H1 (cell line): ENCODE data around the gene MYH11. TPM values are rescaled to one million over a fixed set of nuclear protein-coding genes. Genes with fewer than 3 reads are reported as not detected.

Experiments used
- CTCF ChIA-PET: fragments of 300-600 bp; sonication (Branson Sonifier 250); formaldehyde crosslinking; loops from one replicate; lab custom pipeline; 2021; ENCODE audit not compliant: partially characterized antibody; lab: Charles Lee
- POLR2A ChIA-PET: fragments of 300-600 bp; sonication (Branson Sonifier 250); formaldehyde crosslinking; loops from one replicate; lab custom pipeline; 2021; ENCODE audit warnings: inconsistent platforms; ENCODE audit not compliant: partially characterized antibody; lab: Charles Lee
- DNase-seq, 2 experiments: peaks; one replicate each; pipeline versions ENCODE4 v3.0.0 to v3.0.0-alpha.2; 2010 to 2022; ENCODE audit warnings: low spot score in 2 of 2, low read depth in 1 of 2, mixed read lengths in 1 of 2
- FAIRE-seq: peaks from 2 replicates; lab custom pipeline; 2011; peaks lifted over from hg19 to GRCh38; lab: Jason Lieb, UNC
- H2AFZ ChIP-seq: 2 replicates; pipeline ENCODE4 v1.8.1; 2012; ENCODE audit warnings: low read length, inconsistent platforms
- H2AK5ac ChIP-seq: 2 replicates; pipeline ENCODE4 v1.6.1; 2013; ENCODE audit warnings: low read depth, low read length
- H2BK120ac ChIP-seq: replicated peaks from 2 replicates; pipeline ENCODE3; 2013; ENCODE audit warnings: low read depth, low read length, inconsistent platforms
- H2BK12ac ChIP-seq: 2 replicates; pipeline ENCODE4 v1.6.1; 2013; ENCODE audit warnings: low read depth, low read length
- H2BK15ac ChIP-seq: 2 replicates; pipeline ENCODE4 v1.6.1; 2013; ENCODE audit warnings: low read length
- H2BK20ac ChIP-seq: 2 replicates; pipeline ENCODE4 v1.6.1; 2013; ENCODE audit warnings: low read length
- H2BK5ac ChIP-seq: 2 replicates; pipeline ENCODE4 v1.6.1; 2013; ENCODE audit warnings: low read depth, low read length
- H3K14ac ChIP-seq: 2 replicates; pipeline ENCODE4 v1.6.1; 2013; ENCODE audit warnings: inconsistent platforms; ENCODE audit not compliant: insufficient read length
- H3K18ac ChIP-seq: 2 replicates; pipeline ENCODE4 v1.6.1; 2013; ENCODE audit warnings: low read length; ENCODE audit errors: extremely low read depth
- H3K23ac ChIP-seq: 2 replicates; pipeline ENCODE4 v1.6.1; 2013; ENCODE audit warnings: inconsistent platforms; ENCODE audit not compliant: insufficient read length
- H3K23me2 ChIP-seq: 2 replicates; pipeline ENCODE4 v1.6.1; 2013; ENCODE audit warnings: low read depth, low read length
- H3K27ac ChIP-seq: 2 replicates; pipeline ENCODE4 v1.6.1; 2011; ENCODE audit warnings: low read depth, low read length, inconsistent platforms
- H3K27me3 ChIP-seq, 4 experiments: replicated peaks in 1 of 4; 1 replicate in 1 of 4; 2 replicates in 3 of 4; pipeline versions ENCODE4 v1.6.1 to v1.8.1; 2011 to 2013; ENCODE audit warnings: low read length in 3 of 4, mild to moderate bottlenecking in 3 of 4, inconsistent platforms in 2 of 4, mixed read lengths in 2 of 4, moderate library complexity in 1 of 4; ENCODE audit not compliant: control insufficient read depth in 3 of 4, insufficient read depth in 3 of 4; ENCODE audit errors: extremely low read depth in 1 of 4
- H3K36me3 ChIP-seq, 4 experiments: 2 replicates each; pipeline versions ENCODE4 v1.6.1 to v1.8.1; 2011 to 2013; ENCODE audit warnings: mild to moderate bottlenecking in 4 of 4, low read length in 3 of 4, moderate library complexity in 2 of 4, control low read depth in 1 of 4, inconsistent platforms in 1 of 4; ENCODE audit not compliant: insufficient read depth in 4 of 4, control insufficient read depth in 2 of 4
- H3K4ac ChIP-seq: replicated peaks from 2 replicates; pipeline ENCODE3; 2013; ENCODE audit warnings: low read length, low read depth, mixed read lengths, inconsistent platforms; ENCODE audit not compliant: insufficient read length
- H3K4me1 ChIP-seq, 4 experiments: replicated peaks in 1 of 4; 1 replicate in 1 of 4; 2 replicates in 3 of 4; pipeline versions ENCODE4 v1.6.1 to v1.8.1; 2011 to 2013; ENCODE audit warnings: low read length in 3 of 4, inconsistent platforms in 2 of 4, mixed read lengths in 1 of 4; ENCODE audit not compliant: insufficient read depth in 4 of 4, control insufficient read depth in 3 of 4
- H3K4me2 ChIP-seq, 2 experiments: 2 replicates each; pipeline versions ENCODE4 v1.6.1 to v1.8.1; 2011 to 2013; ENCODE audit warnings: low read depth in 2 of 2, low read length in 2 of 2, control low read depth in 1 of 2, inconsistent platforms in 1 of 2, mild to moderate bottlenecking in 1 of 2; ENCODE audit not compliant: insufficient read depth in 1 of 2
- H3K4me3 ChIP-seq, 4 experiments: fragments of 200-600, 300-600 bp in 1 of 4; sonication (generic), shearing (Covaris generic), sonication (Bioruptor Twin) in 1 of 4; 2 replicates each; pipeline versions ENCODE4 v1.5.1 to v1.8.1; 2011 to 2016; ENCODE audit warnings: low read length in 4 of 4, low read depth in 3 of 4, control low read depth in 2 of 4, inconsistent platforms in 2 of 4, mild to moderate bottlenecking in 2 of 4, mixed read lengths in 1 of 4, moderate library complexity in 1 of 4; ENCODE audit not compliant: insufficient read depth in 2 of 4; ENCODE audit errors: extremely low read depth in 1 of 4
- H3K56ac ChIP-seq: replicated peaks from 2 replicates; pipeline ENCODE3; 2013; ENCODE audit warnings: low read depth, mild to moderate bottlenecking, mixed read lengths, low read length, inconsistent platforms; ENCODE audit not compliant: insufficient read length
- H3K79me1 ChIP-seq: 2 replicates; pipeline ENCODE4 v1.6.1; 2013; ENCODE audit warnings: low read depth, low read length, control low read depth
- H3K79me2 ChIP-seq, 2 experiments: 2 replicates each; pipeline versions ENCODE4 v1.6.1 to v1.8.1; 2012 to 2013; ENCODE audit warnings: low read length in 2 of 2, mild to moderate bottlenecking in 2 of 2, inconsistent platforms in 1 of 2; ENCODE audit not compliant: insufficient read depth in 2 of 2, control insufficient read depth in 1 of 2
- H3K9ac ChIP-seq, 4 experiments: replicated peaks in 1 of 4; 1 replicate in 1 of 4; 2 replicates in 3 of 4; pipeline versions ENCODE4 v1.6.1 to v1.8.1; 2011 to 2013; ENCODE audit warnings: low read depth in 3 of 4, low read length in 3 of 4, control low read depth in 2 of 4, mild to moderate bottlenecking in 2 of 4, moderate library complexity in 2 of 4, inconsistent platforms in 1 of 4; ENCODE audit errors: extremely low read depth in 1 of 4
- H3K9me3 ChIP-seq, 2 experiments: 2 replicates each; pipeline versions ENCODE4 v1.6.1 to v1.8.1; 2012 to 2013; ENCODE audit warnings: mild to moderate bottlenecking in 2 of 2, moderate library complexity in 2 of 2, control low read depth in 1 of 2, inconsistent platforms in 1 of 2, low read depth in 1 of 2, low read length in 1 of 2, mixed read lengths in 1 of 2; ENCODE audit not compliant: insufficient read depth in 2 of 2
- H4K20me1 ChIP-seq, 2 experiments: replicated peaks in 1 of 2; 2 replicates each; pipeline versions ENCODE3 to v1.8.1; 2011 to 2013; ENCODE audit warnings: inconsistent platforms in 2 of 2, low read length in 2 of 2, mild to moderate bottlenecking in 1 of 2; ENCODE audit not compliant: insufficient read depth in 2 of 2, control insufficient read depth in 1 of 2
- H4K5ac ChIP-seq: 2 replicates; pipeline ENCODE4 v1.6.1; 2013; ENCODE audit warnings: low read length, low read depth, mixed read lengths, inconsistent platforms; ENCODE audit not compliant: insufficient read length
- H4K8ac ChIP-seq: 2 replicates; pipeline ENCODE4 v1.8.0; 2013; ENCODE audit warnings: mild to moderate bottlenecking, moderate library complexity, low read length, inconsistent platforms; ENCODE audit not compliant: insufficient read depth; ENCODE audit errors: extremely low read depth
- H4K91ac ChIP-seq: replicated peaks from 2 replicates; pipeline ENCODE3; 2013; ENCODE audit warnings: low read length, mixed read lengths, inconsistent platforms; ENCODE audit not compliant: insufficient read length
- CHD1 ChIP-seq: IDR thresholded peaks from 2 replicates; pipeline ENCODE4 v1.6.1; 2012; ENCODE audit warnings: low read depth, low read length, improper control_type of control experiment
- EP300 ChIP-seq, 2 experiments: IDR thresholded peaks; 1 replicate in 1 of 2; 2 replicates in 1 of 2; pipeline ENCODE4 v1.6.1; 2011 to 2012; ENCODE audit warnings: low read depth in 2 of 2, low read length in 2 of 2, mild to moderate bottlenecking in 2 of 2, borderline replicate concordance in 1 of 2, inconsistent platforms in 1 of 2, moderate library complexity in 1 of 2
- GABPA ChIP-seq: IDR thresholded peaks from 2 replicates; pipeline ENCODE4 v1.6.1; 2011; ENCODE audit warnings: mild to moderate bottlenecking, low read length, moderate library complexity, borderline replicate concordance; ENCODE audit not compliant: insufficient read depth
- HDAC2 ChIP-seq, 2 experiments: fragments of 300-600 bp in 1 of 2; sonication (generic) in 1 of 2; IDR thresholded peaks; 2 replicates each; pipeline ENCODE4 v1.6.1; 2011 to 2012; ENCODE audit warnings: low read depth in 2 of 2, low read length in 2 of 2, mild to moderate bottlenecking in 2 of 2, moderate library complexity in 2 of 2, borderline replicate concordance in 1 of 2, inconsistent platforms in 1 of 2
- JUND ChIP-seq: IDR thresholded peaks from 2 replicates; pipeline ENCODE4 v1.6.1; 2011; ENCODE audit warnings: mild to moderate bottlenecking, improper control_type of control experiment, low read length
- KDM4A ChIP-seq: IDR thresholded peaks from one replicate; pipeline ENCODE4 v1.7.1; 2012; ENCODE audit warnings: low read depth, mild to moderate bottlenecking, moderate library complexity, low read length, inconsistent platforms; ENCODE audit not compliant: severe bottlenecking
- POU5F1 ChIP-seq: IDR thresholded peaks from 2 replicates; pipeline ENCODE4 v1.6.1; 2011; ENCODE audit warnings: low read depth, mild to moderate bottlenecking, low read length, moderate library complexity
- TAF1 ChIP-seq: IDR thresholded peaks from 2 replicates; pipeline ENCODE4 v1.6.1; 2011; ENCODE audit warnings: mild to moderate bottlenecking, low read depth, low read length
- TCF12 ChIP-seq: IDR thresholded peaks from 2 replicates; pipeline ENCODE4 v1.6.1; 2011; ENCODE audit warnings: low read depth, mild to moderate bottlenecking, low read length
- YY1 ChIP-seq: IDR thresholded peaks from 2 replicates; pipeline ENCODE4 v1.6.1; 2011; ENCODE audit warnings: low read depth, mild to moderate bottlenecking, low read length
- WGBS, 2 experiments: shearing (Covaris generic) in 1 of 2; methylation state at CpG; one replicate each; pipeline versions ENCODE4 v1.1.6 to v1.1.7; 2013 to 2015; ENCODE audit warnings: low lambda C conversion rate in 2 of 2, mixed read lengths in 2 of 2, inconsistent platforms in 1 of 2, low coverage in 1 of 2, missing lambda C conversion rate in 1 of 2; ENCODE audit not compliant: insufficient replicate concordance in 2 of 2, insufficient coverage in 1 of 2, insufficient read length in 1 of 2; ENCODE audit errors: extremely low coverage in 1 of 2, missing lambda C conversion rate in 1 of 2; 5-methylcytosine and 5-hydroxymethylcytosine counted together
- polyA plus RNA-seq, 7 experiments: library from polyadenylated mRNA; depleted of rRNA in 3 of 7; stranded (reverse) in 5 of 7; unstranded in 2 of 7; fragments of >200 nt in 5 of 7; fragments of 200-250 nt in 2 of 7; gene quantifications; 1 replicate in 5 of 7; 2 replicates in 1 of 7; 4 replicates in 1 of 7; pipeline versions ENCODE4 v1.2.1 to v1.2.3, GENCODE V29; 2011 to 2013; ENCODE audit warnings: missing spikeins in 2 of 7, mixed read lengths in 2 of 7
- total RNA-seq: library from RNA; stranded (reverse); fragmentation: NEBNext Ultra II Directional; extraction: Animal tissue kit (Norgen Biotek cat#: 25700); gene quantifications from 2 replicates; pipeline ENCODE4 v1.2.1, GENCODE V29; 2021

MYH11 gene
- total and polyA plus RNA-seq, 2 of the 8 experiments (the other 6 are each of a cell fraction or from before 2014, with no cell fraction given): 0.11 to 0.78 TPM

DNA sequence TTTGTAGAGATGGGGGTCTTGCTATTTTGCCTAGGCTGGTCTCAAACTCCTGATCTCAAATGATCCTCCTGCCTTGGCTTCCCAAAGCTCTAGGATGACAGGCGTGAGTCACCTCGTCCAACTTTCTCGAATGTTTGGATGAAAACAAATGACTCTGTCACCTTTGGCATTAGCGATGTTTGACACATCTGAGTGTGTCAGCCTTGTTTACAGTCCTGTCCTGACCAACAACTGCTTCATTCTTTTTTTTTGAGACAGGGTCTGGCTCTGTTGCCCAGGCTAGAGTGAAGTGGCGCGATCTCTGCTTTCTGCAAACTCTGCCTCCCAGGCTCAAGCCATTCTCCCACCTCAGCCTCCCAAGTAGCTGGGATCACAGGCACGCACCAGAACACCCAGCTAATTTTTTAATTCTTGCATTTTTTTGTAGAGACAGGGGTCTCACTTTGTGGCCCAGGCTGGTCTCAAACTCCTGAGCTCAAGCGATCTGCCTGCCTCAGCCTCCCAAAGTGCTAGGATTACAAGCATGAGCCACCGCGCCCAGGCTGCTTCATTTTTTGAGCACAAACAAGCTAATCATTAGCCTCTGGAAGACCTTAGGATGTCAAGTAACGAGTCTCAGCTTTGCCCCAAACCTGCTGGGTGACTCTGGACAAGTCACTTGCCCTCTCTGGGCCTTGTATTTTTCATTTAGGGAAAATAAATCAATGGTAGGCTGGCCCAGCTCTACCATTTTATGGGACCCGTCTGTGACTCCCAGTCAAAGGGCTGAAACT is 7.4 kb downstream of the MYH11 start:
- no peak for FAIRE-seq
- TF ChIP-seq HDAC2 (IDR thresholded peaks at IDR 0.05; ENCODE audit: borderline replicate concordance in 1 of 2, low read depth in 2 of 2, low read length in 2 of 2): no peak
- no peak for TF ChIP-seq GABPA
- TF ChIP-seq KDM4A: no peak
- no peak for TF ChIP-seq TAF1
- no peak for TF ChIP-seq EP300 (IDR thresholded peaks at IDR 0.05; ENCODE audit: borderline replicate concordance in 1 of 2, low read depth in 2 of 2, low read length in 2 of 2)
- TF ChIP-seq POU5F1: no peak
- no peak for TF ChIP-seq YY1
- TF ChIP-seq TCF12: no peak
- TF ChIP-seq CHD1: no peak
- TF ChIP-seq JUND: no peak

More for the DNA sequence above, 7.4 kb downstream of the MYH11 start:
- H3K4me3 ChIP-seq: no peak overlapping the region
- no peaks in the 10 kb centered on the region for H3K9me3 ChIP-seq
- no peaks in the 10 kb centered on the region for H3K79me2 ChIP-seq
- no peak overlapping the region for H2BK12ac ChIP-seq
- H4K20me1 ChIP-seq: no peaks in the 10 kb centered on the region
- H3K27ac ChIP-seq: no peak overlapping the region
- POLR2A ChIA-PET: interaction anchor here (1.9 kb wide), 1 partner anchor 9 kb away, joined by 9 read pairs; no protein-coding TSS in a partner anchor
- no peak overlapping the region for H2BK20ac ChIP-seq
- no peak overlapping the region for H3K14ac ChIP-seq
- no peak overlapping the region for H3K18ac ChIP-seq
- H2AFZ ChIP-seq: no peak overlapping the region
- no peak overlapping the region for H2BK120ac ChIP-seq
- no peaks in the 10 kb centered on the region for H3K79me1 ChIP-seq
- no peak overlapping the region for H2BK5ac ChIP-seq
- no peak overlapping the region for H3K4ac ChIP-seq
- CTCF ChIA-PET: interaction anchor here (0.6 to 2.8 kb wide), 6 partner anchors 15 to 278 kb away, joined by 3 to 13 read pairs (median 5); no protein-coding TSS in a partner anchor
- H3K56ac ChIP-seq: no peak overlapping the region
- H4K8ac ChIP-seq: no peak overlapping the region
- 83% methylated on average over 12 of the region's 12 CpGs; no CpG with 5 or more reads in 1 of the 2 experiments for WGBS, 2 experiments
- no peak overlapping the region for H2BK15ac ChIP-seq
- no peak overlapping the region for H4K91ac ChIP-seq
- no peaks in the 10 kb centered on the region for H3K23me2 ChIP-seq
- no peak for DNase-seq
- H3K9ac ChIP-seq: no peak overlapping the region
- no peaks in the 10 kb centered on the region for H3K36me3 ChIP-seq
- H4K5ac ChIP-seq: no peak overlapping the region
- no peaks in the 10 kb centered on the region for H3K27me3 ChIP-seq
- no peak overlapping the region for H3K4me2 ChIP-seq
- no peak overlapping the region for H3K23ac ChIP-seq
- H2AK5ac ChIP-seq: no peak overlapping the region
- H3K4me1 ChIP-seq: no peaks in the 10 kb centered on the region
